GM18502 (cell line): Measurements from ENCODE around the gene ZPLD1.

Experiments
- ATAC-seq: cut with Tn5 transposase; IDR thresholded peaks from one replicate; pipeline ENCODE4 v1.9.1; 2021; ENCODE audit warnings: mild to moderate bottlenecking; ENCODE audit not compliant: unreplicated experiment, poor library complexity

The ZPLD1 gene

GRCh38 chr3:102434715-102435114, at the start of gene ZPLD1:
TSS of gene ZPLD1 (plus strand) at chr3:102435015. CDS start at chr3:102438488, 3,473 bp downstream.
- ATAC-seq: no peak

- ATAC-seq: no peak
These were observed 44.5 kb upstream of the ZPLD1 start for GRCh38 chr3:102390171-102390864.

- ATAC-seq: no peak
These were observed 43.9 kb upstream of the ZPLD1 start for GRCh38 chr3:102390916-102391315.

GRCh38 chr3:102391491-102391890, 43.3 kb upstream of the ZPLD1 start:
- no peak for ATAC-seq

- ATAC-seq: no peak
These were observed 40.3 kb upstream of the ZPLD1 start for GRCh38 chr3:102394517-102394916.

- no peak for ATAC-seq
These were observed 36.6 kb upstream of the ZPLD1 start for GRCh38 chr3:102398176-102398575.

- no peak for ATAC-seq
These were observed 36.1 kb upstream of the ZPLD1 start for GRCh38 chr3:102398666-102399065.

GRCh38 chr3:102400142-102400541, 34.7 kb upstream of the ZPLD1 start:
- ATAC-seq: no peak

GRCh38 chr3:102400766-102401165, 34.0 kb upstream of the ZPLD1 start:
- ATAC-seq: no peak

- no peak for ATAC-seq
These were observed 24.2 kb upstream of the ZPLD1 start for GRCh38 chr3:102410616-102411015.

- ATAC-seq: peak; percentile 69
These were observed 19.3 kb upstream of the ZPLD1 start for GRCh38 chr3:102415553-102415952.

GRCh38 chr3:102419786-102420185, 15.0 kb upstream of the ZPLD1 start:
- no peak for ATAC-seq

GRCh38 chr3:102441832-102442231, 7.0 kb downstream of the ZPLD1 start:
- no peak for ATAC-seq

GRCh38 chr3:102443021-102443420, 8.2 kb downstream of the ZPLD1 start:
- ATAC-seq: no peak

- ATAC-seq: no peak
These were observed 9.3 kb downstream of the ZPLD1 start for GRCh38 chr3:102444101-102444500.

- no peak for ATAC-seq
These were observed 12.5 kb downstream of the ZPLD1 start for GRCh38 chr3:102447272-102447671.

GRCh38 chr3:102449341-102449740, 14.5 kb downstream of the ZPLD1 start:
- no peak for ATAC-seq

GRCh38 chr3:102449930-102450329, 15.1 kb downstream of the ZPLD1 start:
- ATAC-seq: no peak

GRCh38 chr3:102450976-102451375, 16.2 kb downstream of the ZPLD1 start:
- no peak for ATAC-seq

- ATAC-seq: no peak
These were observed 16.7 kb downstream of the ZPLD1 start for GRCh38 chr3:102451543-102451942.

GRCh38 chr3:102454181-102454580, 19.4 kb downstream of the ZPLD1 start:
- ATAC-seq: no peak

GRCh38 chr3:102457644-102458043, 22.8 kb downstream of the ZPLD1 start:
- ATAC-seq: no peak
